NCI-H82 (cell line): ENCODE results near the gene PSAP.

Experiments
- DNase-seq: peaks from one replicate; lab custom pipeline; 2025; lab: John Stamatoyannopoulos, UW

The PSAP gene

GRCh38 chr10:71825217-71825616 is 25.8 kb downstream of the PSAP start:
- no peak for DNase-seq

DNA sequence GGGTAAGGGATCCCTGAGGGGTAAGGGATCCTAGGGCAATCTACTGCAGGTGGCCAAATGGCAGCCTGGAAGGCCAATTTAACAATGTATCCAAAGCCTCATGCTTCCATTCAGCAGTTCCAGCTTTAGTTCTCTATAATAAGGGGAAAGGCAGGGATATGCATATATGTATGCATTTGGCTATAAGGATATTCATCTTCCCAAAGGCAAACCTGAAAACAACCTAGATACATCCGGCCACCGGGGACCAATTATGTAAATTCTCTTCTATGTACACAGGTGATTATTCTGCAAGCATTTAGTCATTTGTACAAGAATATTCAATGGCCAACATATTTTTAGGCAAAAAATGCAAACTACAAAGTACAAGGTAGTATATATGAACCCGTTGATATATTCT is 26.7 kb downstream of the PSAP start:
- no peak for DNase-seq

GRCh38 chr10:71823356-71823755 is 27.7 kb downstream of the PSAP start:
- DNase-seq: no peak

DNA sequence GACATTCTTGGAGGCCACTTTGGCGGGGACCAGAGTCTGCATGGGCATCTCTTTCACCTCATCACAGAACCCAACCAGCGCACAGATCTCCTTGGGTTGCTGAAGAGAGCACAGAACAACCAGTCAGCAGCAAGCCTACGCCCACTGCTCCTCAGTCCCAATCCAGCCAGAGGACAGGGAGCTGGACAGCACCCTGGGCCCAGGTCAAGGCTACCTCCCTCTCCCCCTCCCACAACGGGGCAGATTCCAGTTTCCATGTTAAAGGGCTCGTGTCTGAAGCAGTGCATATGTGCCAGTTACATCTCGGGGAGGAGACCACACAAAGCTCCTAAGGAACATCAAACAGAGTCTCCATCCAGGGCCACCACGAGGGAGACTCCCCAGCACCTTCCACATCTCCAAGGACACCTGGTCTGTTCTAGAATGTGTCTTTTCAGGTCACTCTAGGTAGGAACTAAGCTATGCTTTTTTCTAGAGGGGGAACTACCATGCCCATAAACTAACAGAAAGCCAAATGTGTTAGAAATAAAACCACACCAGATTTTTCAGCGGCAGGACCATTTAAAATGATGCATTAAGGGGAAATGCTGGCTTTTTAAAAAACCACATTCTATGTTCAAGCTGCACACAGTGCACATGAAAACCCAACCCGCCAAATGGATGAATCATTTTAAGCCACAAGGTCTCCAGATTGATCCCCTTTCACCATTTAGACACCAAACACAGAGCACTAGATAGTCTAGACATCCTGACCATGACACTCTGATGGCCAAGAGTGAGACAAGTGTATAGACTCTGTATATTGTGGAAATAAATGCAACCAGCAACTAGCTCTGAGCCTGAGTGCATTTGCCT is 28.9 kb downstream of the PSAP start:
- no peak for DNase-seq

- DNase-seq: no peak
Measured at GRCh38 chr10:71820966-71821365, 30.1 kb downstream of the PSAP start.

DNA sequence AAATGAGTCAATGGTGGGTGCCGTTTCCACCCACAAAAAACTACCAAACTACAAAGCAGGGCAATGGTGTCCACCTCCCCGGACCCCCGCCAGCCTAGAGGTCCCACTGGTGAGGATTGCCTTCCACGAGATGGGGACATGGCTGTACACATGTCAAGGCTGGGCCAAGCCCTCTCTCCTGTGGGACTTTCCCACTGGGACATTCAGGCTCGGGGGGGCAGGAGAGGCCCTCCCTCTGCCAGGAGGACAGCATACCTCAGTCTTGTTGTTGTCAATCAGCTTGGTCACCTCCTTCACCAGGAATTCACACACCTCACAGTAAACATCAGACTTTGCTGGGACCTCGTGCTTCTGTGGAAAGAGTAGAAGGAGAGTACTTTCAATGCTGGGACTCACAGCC is 31.1 kb downstream of the PSAP start:
- no peak for DNase-seq

DNA sequence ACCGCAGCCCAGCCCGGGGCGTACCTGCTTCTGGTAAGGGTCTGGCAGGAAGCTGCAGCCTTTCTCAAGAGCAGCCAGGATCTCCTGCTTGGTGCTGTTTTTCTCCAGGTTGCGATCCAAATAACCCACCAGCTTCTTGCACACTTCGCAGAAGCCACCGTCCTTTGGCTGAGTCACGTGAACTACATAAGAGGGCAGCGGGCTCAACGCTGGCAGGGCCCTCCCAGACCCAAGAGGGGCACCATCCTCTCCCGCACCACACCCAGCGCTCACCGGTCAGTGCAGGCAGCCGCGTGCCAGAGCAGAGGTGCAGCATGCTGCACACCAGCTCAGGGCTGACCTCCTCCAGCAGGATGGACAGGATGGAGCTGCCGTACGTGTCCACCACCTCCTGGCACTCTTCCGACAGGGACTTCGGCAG is 31.6 kb downstream of the PSAP start:
- no peak for DNase-seq

DNA sequence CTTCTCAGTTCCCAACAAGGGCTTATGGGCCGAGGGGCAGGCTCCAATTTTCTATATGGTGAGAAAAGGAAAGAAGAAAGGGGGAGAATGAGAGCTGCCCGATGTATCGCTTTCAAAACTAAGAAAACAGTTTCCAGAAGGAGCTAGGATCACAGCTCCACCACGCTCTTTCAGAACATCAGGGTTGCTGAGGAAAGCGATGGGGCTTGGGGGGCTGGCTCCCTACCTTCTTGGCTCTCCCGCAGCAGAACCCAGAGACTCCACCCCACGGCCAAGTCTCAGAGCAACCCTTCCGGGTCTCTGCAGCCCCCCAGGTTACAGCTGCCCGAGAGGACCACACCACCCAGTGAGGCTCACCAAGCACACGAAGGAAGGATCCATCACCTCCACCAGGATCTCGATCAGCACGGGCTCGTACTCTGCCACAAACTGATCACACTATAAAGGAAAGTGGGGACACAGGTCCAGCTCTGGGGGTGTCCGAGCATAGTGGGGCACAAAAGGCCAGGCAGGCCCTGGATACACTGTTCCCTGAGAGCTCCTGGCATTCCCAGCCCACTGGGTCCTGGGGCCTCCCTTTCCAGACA is 32.3 kb downstream of the PSAP start:
- no peak for DNase-seq

DNA sequence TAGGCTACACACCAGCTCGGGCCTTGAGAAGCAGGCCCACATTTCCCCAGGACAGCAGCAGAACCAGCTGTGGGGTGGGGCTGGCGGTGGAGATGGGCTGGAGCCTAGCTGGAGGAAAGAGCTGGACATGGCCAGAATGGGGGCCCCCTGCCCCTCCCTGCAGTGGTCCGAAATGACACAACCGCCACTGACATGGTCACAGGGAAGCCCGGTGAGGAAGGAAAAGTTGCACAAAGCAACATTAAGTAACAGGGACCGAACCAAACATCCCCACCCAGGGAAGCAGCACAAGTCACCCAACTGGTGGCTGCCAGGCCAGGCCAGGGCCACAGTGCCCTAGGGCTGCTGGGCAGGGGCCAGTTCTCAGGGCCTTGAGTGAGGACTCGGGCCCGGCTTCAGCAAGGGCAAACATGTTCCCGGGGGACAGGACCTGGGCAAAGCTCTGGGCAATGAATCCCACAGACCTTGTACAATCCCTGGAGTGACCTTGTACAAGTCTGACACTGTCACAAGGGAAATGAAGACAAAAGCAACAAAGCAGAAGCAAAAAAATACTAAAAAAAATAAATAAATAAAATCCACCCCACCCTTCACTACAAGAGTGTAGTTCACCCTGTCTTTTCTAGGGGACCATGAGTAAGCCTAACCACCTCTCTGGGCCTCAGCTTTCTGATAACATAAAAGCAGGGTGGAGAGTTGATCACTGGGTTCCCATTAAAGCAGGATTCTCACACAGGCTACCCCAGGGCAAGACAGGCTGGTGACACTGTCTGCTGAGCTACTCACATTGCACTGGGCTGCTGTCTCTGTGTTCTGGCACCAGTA is 33.0 kb downstream of the PSAP start:
- DNase-seq: no peak

DNA sequence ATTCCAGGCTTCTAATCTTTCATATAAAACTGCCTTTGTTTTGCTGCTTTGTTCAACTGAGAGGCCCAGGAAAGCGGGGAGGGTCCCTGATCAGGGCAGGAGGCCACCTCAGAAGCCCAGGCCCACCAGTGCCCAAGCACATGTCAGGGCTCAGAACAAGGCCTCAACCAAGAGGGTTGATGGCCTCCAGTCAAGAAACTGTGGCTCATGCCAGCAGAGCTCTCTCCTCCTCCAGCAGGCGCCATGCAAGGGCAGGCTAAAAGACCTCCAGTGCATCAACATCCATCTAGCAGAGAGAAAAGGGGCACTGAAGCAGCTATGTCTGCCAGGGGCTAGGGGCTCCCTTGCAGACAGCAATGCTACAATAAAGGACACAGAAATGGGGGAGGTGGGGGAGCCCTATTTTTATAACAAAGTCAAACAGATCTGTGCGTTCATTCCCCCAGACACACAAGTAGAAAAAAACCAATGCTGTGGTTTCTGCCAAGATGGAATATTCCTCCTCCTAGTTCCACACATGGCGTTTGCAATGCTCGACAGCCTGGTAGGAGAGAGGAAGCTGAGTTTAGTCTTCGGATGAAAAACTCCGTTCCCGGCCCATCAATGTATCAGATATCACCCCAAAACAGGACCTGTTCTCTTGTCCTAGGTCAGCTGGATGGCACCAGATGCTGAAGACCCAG is 34.0 kb downstream of the PSAP start:
- no peak for DNase-seq

DNA sequence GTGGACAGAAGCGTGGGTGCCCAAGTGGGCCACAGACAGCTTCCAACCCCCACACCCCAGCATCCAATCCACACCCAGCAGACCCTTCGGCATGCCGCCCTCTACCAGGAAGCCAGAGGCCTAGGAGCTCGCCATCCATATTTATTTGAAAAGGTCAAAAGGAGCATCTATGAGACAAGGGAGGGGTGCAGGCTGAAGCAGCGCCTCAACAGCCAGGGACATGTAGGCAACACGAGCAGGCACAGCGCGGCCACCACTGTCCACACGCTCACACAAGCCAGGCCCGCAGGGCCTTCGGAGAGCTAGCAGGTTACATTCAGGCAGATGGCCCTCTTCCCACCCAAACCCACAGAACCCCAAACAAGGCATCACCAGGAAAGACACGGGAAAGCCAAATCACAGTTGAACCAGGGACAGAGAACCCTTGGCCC is 34.6 kb downstream of the PSAP start:
- no peak for DNase-seq

DNA sequence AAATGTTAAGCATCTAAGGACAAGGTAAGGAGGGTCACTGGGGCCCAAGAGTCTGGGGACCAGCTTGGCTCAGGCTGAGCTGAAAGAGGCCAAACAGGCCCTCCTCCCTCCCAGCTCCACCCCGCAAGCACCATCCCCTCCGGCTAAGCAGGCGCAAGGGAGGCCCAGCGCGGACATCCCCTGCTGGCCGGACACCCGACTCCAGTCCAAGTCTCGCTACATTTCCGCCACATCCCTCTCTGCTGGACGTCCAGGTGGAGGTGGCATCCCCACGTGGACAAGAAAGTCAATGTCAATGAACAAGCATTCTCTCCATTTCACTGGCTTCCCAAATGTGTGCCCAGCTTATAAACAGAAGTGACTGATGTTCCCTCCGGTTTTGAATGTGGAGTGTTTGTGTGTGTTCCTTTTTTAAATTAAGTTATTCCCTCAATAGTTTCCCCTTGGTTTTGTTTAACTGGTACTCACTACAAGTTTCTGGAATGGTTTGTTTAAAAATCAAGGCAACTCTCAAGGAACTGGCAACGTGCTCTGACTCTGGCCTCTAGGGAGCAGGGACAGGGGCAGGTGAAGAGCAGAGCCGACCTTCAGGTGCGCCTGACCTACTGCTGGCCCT is 35.4 kb downstream of the PSAP start:
- DNase-seq: no peak

DNA sequence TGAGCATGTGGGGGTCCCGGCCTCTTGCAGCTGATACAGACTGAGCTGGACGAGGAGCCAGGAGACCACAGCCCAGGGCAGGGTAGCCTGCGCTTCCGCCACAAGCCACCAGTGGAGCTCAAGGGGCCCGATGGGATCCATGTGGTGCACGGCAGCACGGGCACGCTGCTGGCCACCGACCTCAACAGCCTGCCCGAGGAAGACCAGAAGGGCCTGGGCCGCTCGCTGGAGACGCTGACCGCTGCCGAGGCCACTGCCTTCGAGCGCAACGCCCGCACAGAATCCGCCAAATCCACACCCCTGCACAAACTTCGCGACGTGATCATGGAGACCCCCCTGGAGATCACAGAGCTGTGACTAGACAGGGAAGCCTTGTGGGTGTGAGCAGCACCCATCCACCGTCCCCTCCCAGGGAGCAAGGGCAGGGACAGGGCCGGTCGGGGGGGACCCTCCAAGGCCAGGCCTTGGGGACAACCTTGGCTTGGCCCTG is 36.1 kb downstream of the PSAP start:
- DNase-seq: peak; percentile 32

DNA sequence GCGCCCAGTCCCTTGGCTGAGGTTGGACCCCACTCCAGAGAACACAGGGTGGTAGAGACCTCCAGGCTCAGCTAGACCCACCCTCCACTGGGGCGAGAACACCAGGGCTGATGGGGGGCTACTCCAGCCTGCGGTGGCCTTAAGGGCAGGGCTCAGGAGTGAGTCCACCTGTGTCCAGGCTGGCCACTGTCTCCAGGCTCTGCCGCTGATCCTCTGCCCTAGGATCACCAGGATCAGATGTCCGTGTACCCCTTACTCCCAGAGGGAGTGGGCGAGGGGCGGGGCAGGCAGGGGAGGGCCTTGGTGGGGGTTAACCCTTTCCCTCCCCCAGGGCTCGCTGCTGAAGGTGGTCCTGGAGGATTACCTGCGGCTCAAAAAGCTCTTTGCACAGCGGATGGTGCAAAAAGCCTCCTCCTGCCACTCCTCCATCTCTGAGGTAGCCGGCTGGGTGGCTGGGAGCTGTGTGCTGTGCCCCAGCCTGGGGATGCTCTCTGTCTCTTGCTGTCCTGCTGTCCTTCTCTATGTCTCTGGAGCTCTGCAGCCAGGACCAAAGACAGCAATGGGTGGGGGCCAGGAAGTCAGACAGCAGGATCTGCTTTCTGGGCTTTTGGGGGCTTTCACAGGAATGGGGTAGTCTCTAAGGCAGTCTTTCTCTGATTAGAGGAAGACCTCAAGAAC is 38.0 kb downstream of the PSAP start:
- DNase-seq: peak; percentile 50

DNA sequence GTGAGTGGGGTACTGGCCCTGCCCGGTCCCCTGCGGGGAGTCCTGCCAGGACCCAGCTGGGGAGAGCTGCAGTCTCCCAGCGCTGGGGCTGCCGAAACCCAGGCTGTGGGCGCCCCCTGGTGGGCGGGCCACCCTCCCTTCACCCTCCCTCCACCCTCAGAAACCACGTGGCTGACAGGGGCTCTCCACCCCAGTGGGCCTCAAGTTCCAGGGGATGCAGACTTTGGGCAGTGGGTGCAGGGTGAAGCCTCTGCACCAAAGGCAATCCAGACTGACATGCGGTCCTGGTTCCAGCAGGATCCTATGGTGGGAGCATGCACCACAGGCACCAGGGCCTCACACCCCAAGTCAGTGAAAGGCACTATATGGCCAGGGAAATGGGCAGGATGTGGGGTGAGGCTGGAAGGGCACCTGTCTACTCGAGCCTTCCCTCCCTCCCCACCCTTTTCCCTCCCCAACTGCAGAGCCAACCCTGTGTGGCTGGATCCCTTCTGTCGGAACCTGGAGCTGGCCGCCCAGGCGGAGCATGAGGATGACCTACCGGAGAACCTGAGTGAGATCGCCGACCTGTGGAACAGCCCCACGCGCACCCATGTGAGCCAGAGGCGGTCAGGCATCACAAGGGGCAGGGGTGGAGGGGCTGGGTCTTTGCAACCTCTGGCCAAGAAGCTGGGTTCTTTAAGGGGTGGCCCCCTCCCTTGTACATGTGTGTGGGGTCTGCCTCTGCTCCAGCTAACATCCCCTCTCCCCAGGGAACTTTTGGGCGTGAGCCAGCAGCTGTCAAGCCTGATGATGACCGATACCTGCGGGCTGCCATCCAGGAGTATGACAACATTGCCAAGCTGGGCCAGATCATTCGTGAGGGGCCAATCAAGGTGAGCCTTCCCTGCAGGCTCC is 38.8 kb downstream of the PSAP start:
- peak; percentile 80 for DNase-seq

- no peak for DNase-seq
Measured at GRCh38 chr10:71811351-71811750, 39.7 kb downstream of the PSAP start.

DNA sequence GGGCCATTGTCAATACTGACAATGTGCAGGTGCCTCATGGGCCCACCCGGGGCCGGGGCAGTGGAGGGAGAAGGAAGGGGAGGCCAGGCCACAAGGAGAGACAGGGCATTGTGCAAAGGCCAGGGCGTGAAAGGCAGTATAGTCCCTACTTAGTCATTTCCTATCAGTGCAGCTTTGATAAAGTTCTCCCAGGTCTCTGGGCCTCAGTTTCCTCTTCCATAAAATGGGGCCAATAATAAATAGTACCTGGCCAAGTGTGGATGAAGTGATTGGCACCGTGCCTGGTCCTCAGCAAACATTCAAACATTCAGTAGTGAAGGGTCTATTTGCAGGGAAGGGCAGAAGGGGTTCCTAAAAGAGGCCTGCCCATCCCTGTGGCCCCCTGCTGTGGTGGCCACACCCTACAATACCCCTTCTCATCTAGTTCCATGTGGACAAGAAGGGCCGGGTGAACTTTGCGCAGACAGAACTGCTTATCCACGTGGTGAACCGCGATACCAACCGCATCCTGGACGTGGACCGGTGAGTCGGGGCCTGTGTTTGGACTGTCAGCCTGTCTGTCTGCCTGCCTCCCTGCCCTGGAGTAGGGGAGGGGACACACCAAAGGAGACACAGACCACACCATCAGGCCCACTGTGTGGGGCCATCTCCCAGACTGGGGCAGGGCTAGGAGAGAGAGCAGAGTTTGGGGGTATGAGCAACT is 40.9 kb downstream of the PSAP start:
- no peak for DNase-seq

DNA sequence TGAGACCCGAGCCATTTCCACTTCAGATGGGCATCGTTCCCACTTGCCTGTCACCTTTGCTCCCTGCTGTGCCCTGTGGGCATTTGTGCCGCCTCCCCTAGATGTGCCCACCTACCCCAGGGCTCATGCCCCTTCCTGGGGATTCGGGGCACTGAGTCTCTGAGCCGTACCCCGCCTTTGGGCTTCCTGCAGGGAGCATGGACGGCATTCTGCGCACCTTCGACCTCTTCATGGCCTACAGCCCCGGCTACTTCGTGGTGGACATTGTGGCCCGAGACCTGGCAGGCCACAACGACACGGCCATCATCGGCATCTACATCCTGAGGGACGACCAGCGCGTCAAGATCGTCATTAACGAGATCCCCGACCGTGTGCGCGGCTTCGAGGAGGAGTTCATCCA is 41.4 kb downstream of the PSAP start:
- DNase-seq: no peak
